ENCODE data around the gene PLCG2.

PLCG2 gene

DNA sequence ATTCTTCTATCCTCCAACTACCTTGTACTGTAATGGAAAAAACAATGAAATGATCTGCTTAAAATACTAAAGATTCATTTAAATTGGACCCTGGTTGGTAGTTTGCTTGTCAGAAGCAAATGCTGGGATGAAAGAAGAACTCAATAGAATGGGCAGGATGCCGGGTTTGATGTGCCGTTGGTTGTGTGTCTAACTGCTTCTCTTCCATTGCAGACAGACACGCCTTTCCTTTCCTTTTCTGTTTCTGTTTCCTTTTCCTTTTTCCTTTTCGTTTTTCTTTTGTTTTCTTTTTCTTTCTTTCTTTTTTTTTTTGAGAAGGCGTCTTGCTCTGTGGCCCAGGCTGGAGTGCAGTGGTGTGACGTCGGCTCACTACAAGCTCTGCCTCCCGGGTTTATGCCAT lies 64.6 kb downstream of the PLCG2 start:
- DNase-seq (ENCODE audit: low spot score): no peak

GRCh38 chr16:81846105-81846504 lies 67.0 kb downstream of the PLCG2 start:
- no peak for DNase-seq (ENCODE audit: low spot score)

DNA sequence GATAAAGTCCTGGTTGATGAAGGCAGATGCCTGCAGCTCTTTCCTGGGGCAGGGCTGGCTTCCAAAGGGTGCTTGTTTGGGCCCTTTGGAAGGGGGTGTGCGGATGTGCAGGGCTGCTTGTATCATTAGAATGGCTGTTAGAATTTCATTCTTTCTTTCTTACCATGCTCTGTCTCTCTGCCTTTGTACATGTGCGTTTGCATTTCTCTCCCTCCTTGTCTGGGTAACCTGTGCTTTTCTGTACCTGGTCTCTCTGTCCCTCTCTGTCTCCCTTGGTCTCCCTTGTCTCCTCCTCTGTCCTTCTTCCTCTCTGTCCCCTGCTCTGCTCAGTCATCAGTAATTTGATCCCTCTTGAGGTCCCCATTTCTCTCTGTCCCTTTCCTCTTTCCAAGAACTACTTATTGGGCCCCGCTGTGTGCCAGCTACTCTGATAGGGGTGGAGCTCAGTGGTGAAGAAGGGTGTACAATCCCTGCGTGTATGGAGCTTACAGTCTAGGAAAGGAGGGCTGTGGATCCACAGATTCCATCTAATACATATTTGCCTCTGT lies 69.3 kb downstream of the PLCG2 start:
- DNase-seq (ENCODE audit: low spot score): no peak

DNA sequence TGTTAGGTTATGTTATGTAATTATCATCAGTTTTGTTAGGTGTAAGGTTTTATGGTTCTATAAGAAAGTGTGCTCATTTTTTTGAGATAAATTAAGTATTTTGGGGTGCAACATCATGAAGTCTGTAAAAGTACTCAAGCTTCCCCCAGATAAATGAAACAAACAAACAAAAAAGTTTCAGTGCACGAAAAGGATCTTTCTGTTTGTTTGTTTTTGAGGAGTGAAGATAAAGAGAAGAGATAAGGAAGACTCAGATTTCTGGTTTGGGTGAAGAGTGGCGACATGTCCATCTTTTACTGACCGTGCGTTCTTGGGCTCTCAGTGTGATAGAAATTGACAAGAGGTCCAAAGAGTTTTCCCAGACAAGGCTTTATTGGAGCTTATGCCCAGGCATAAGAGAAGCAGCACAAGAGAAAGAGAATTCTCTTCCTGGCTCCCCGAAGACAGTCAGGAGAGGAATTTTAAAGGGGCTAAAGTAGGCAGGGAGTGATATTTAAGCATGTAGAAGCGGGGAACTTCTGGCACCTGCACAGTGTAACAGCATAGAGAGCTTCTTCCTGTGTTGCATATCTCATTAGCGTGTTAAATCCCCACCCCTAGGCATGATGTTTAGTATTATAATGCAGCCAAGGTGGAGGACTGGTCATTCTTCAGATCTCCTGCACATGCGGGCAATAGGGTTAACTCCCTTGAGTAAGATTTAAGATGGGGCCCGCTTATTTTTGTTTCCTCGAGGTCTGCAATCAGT lies 71.3 kb downstream of the PLCG2 start:
- DNase-seq (ENCODE audit: low spot score): no peak

- DNase-seq (ENCODE audit: low spot score): no peak
Observed at GRCh38 chr16:81852347-81852746, 73.3 kb downstream of the PLCG2 start.

- no peak for DNase-seq (ENCODE audit: low spot score)
Observed at GRCh38 chr16:81855552-81856153, 76.6 kb downstream of the PLCG2 start.

GRCh38 chr16:81860287-81861266 lies 81.5 kb downstream of the PLCG2 start:
- no peak for DNase-seq (ENCODE audit: low spot score)

DNA sequence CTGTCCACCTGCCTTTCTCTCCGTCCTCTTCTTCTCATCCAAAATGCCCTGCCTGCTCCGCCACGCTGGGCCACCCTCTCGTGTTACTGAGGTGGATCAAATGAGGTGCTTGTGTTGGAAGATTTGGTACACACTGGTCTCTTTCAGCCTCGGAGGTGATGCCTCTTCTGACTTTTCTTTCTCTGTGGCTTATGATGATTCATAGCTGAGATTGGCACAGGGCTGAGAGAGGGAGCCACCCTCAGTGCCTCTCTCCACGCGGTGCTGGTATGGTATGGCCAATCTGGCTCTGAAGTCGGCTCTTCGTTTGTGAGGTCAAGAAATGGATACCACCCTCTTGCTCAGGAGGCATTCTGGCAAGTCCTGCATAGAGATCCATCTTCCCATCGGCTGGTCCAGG lies 82.4 kb downstream of the PLCG2 start:
- DNase-seq (ENCODE audit: low spot score): peak; percentile 63

DNA sequence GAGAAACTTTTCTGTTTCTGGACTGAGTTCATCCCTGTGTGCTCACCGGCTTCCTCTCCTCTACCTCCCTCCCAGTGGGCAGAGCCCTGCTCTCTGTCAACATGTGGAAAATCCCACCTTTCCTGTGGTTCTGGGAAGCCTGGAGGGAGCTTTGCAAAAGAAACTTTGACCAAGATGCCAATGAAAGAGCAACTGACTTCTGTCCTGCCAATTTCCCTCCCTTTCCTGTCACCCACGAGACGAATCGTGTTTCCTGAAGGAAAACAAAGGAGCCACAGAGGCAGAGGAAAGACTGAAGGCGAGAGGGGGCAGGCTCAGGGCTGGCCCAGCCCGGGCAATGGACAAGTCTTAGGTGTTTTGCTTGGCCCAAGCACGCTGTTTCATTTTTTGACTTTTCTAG lies 82.8 kb downstream of the PLCG2 start:
- DNase-seq (ENCODE audit: low spot score): peak; percentile 68

GRCh38 chr16:81863630-81864352 lies 84.7 kb downstream of the PLCG2 start:
- no peak for DNase-seq (ENCODE audit: low spot score)

DNA sequence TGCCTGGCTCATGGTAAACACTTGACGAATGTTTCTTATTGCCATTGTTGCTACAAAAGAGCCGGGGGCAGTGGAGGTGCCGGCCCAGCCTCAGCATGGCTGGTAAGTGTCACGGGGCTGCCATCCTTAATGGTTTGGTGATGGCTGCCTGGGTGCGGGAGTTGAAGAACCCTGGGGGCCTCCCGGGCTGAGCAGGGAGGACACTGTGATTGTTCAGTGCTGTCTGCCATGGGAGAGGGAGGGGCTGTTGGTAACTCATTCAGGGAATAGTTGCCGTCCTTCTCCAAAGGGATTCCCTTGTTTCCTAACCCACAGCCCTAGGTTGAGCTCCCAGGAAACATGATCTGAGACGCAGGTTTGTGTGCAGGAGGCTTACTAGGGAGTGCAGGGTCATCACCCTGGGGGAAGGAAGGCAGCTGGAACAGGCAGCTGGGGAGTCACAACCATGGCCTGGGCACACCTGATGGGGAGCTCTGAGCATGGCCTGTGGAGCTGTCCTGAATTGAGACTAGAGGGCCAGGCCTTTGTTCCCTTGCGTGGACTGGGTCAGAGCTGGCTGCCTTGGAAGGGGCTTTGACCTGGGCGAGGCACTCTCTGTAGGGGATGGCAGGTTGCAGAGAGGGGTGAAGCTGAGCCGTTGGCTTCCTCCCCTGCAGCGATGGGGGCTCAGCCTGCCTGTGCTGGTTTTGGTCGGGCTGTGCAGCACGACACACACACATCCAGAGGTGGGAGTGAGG lies 85.7 kb downstream of the PLCG2 start:
- DNase-seq (ENCODE audit: low spot score): no peak

DNA sequence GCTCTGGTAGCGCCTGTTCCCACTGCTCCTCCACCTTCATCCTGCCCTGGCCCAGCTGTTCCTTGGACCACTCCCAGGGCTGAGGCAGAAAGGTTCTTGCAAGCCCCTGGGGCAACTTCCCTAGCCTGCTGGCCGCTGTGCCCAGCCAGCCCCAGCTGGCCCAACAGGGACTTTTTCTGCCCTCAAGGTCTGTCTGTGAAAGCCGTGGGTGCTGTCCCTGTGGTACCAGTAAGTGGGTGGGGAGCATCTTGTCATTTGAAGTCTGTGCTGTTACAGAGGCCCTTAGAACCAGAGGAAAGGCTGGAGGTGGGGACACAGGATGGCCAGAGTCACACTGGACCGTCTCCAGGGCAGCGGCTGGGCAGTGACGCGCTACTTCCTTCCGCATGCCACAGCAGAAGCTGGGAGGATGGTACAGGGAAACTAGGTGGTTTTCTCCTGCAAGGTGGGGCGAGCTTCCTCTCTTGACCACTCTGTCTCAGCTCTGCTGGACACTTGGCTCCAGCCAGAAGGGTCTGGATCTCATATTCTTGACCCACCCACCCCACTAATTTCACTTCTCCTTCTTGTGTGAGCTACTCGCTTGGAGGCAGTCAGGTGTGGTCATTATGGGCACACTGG lies 87.8 kb downstream of the PLCG2 start:
- no peak for DNase-seq (ENCODE audit: low spot score)

DNA sequence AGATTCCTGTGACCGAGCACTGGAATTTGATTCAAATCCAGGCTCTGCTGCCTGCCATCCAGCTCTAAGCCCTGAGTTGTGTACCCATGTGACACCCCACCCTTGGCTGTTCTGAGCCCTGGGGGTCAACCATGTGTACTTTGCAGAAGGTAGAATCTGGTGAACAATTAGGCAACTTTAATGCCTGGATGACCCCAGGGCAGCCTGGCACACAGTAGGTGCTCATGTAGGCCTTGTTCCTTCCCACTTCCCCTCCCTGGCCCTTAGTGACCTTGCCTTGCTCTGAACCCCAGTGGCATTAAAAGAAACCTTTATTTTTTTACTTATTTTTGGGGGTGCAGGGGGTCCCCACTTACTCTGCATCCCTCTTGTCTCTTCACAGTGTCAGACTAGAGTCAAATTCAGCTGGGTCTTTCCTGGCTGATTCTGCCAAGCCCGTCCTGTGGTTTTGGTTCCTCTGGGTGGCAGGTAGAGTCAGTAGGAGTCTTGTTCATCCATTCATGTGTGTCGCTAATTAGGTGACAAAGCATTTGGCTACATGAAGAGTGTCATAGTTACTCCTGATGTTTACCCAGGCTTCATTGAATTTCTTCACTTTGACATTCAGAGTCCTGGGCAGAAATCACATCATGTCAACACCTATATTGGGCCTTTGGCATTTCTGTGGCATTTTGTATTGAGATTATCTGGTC lies 89.1 kb downstream of the PLCG2 start:
- DNase-seq (ENCODE audit: low spot score): no peak

GRCh38 chr16:81869326-81869725 lies 90.2 kb downstream of the PLCG2 start:
- DNase-seq (ENCODE audit: low spot score): no peak

GRCh38 chr16:81873206-81873605 lies 94.1 kb downstream of the PLCG2 start:
- DNase-seq (ENCODE audit: low spot score): no peak

- DNase-seq (ENCODE audit: low spot score): peak; percentile 13
Observed at GRCh38 chr16:81873843-81874752, 95.0 kb downstream of the PLCG2 start.

DNA sequence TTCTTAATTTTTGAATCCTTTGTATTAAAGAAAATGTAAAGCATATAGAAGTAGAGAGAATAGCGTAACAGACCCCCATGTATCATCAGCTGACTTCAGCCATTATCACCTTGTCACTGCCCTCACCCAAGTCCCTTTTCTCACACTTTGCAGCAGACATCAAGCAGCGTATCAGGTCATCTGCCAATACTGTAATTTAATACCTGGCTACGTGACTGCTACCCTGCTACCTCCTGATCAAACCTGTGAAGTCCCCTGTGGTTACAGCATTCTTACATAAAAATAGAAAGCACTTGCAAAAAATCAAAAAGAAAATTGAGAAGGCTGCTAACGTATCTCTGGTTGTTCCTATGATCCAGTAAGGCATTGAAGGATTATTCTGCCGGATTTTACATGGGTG lies 96.4 kb downstream of the PLCG2 start:
- DNase-seq (ENCODE audit: low spot score): no peak

GRCh38 chr16:81876273-81876900 lies 97.3 kb downstream of the PLCG2 start:
- no peak for DNase-seq (ENCODE audit: low spot score)

Data from COLO829 (cell line).